ENCODE data around the gene HOPX.

DNA sequence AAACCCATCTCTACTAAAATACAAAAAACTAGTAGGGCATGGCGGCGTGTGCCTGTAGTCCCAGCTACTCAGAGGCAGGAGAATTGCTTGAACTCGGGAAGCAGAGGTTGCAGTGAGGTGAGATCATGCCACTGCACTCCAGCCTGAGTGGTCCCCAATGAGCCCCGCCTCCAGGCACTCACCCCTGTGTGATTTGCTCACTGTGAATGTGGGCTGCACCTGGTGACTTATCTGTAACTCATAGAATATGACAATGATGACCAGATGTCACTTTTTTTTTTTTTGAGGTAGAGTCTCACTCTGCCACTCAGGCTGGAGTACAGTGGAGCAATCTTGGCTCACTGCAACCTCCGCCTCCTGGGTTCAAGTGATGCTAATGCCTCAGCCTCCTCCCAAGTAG, 49.0 kb upstream of the HOPX start:
- TF ChIP-seq CTCF (conservative IDR thresholded peaks at IDR 0.05), result no peak
- no peak for TF ChIP-seq EZH2 (IDR thresholded peaks at IDR 0.05; ENCODE audit: low read depth)

Data from PC-9 (cell line).